Astrocyte (in vitro differentiated cells and primary cell): ENCODE results near the gene AIFM3. TPM values are rescaled to one million over a fixed set of nuclear protein-coding genes. Genes with fewer than 3 reads are reported as not detected.

Experiments
- DNase-seq: peaks from one replicate; pipeline ENCODE4 v3.0.0-alpha.2; 2010; ENCODE audit warnings: low read depth
- FAIRE-seq: peaks from 2 replicates; lab custom pipeline; 2011; peaks lifted over from hg19 to GRCh38; lab: Jason Lieb, UNC
- H2AFZ ChIP-seq: 2 replicates; pipeline ENCODE4 v1.6.0; 2012; ENCODE audit warnings: low read depth, low read length, inconsistent platforms
- H3K27ac ChIP-seq: 2 replicates; pipeline ENCODE4 v1.5.1; 2011; ENCODE audit warnings: low read depth, low read length, inconsistent platforms
- H3K27me3 ChIP-seq: 2 replicates; pipeline ENCODE4 v1.6.0; 2011; ENCODE audit warnings: low read length, inconsistent platforms; ENCODE audit not compliant: insufficient read depth
- H3K36me3 ChIP-seq: 2 replicates; pipeline ENCODE4 v1.5.1; 2011; ENCODE audit warnings: low read length, inconsistent platforms; ENCODE audit not compliant: insufficient read depth
- H3K4me1 ChIP-seq: 2 replicates; pipeline ENCODE4 v1.5.1; 2011; ENCODE audit warnings: low read length, inconsistent platforms; ENCODE audit not compliant: insufficient read depth
- H3K4me2 ChIP-seq: 2 replicates; pipeline ENCODE4 v1.6.0; 2012; ENCODE audit warnings: low read length, inconsistent platforms
- H3K4me3 ChIP-seq: 2 replicates; pipeline ENCODE4 v1.5.1; 2011; ENCODE audit warnings: low read depth, mild to moderate bottlenecking, low read length, inconsistent platforms; ENCODE audit not compliant: insufficient read depth
- H3K79me2 ChIP-seq: 2 replicates; pipeline ENCODE4 v1.6.0; 2012; ENCODE audit warnings: mild to moderate bottlenecking, low read length, inconsistent platforms; ENCODE audit not compliant: insufficient read depth
- H3K9ac ChIP-seq: 2 replicates; pipeline ENCODE4 v1.6.0; 2012; ENCODE audit warnings: mild to moderate bottlenecking, low read length, inconsistent platforms
- H3K9me3 ChIP-seq: 2 replicates; pipeline ENCODE4 v1.5.1; 2012; ENCODE audit warnings: low read depth, mild to moderate bottlenecking, low read length, inconsistent platforms; ENCODE audit not compliant: insufficient read depth
- H4K20me1 ChIP-seq: 2 replicates; pipeline ENCODE4 v1.6.0; 2012; ENCODE audit warnings: low read length, inconsistent platforms; ENCODE audit not compliant: insufficient read depth
- H3K27ac Mint-ChIP-seq: one replicate; pipeline ENCODE4 v1.8.0; 2021; ENCODE audit warnings: mild to moderate bottlenecking, mixed read lengths; ENCODE audit not compliant: unreplicated experiment
- H3K27me3 Mint-ChIP-seq: one replicate; pipeline ENCODE4 v1.8.0; 2021; ENCODE audit warnings: low read depth, mixed read lengths; ENCODE audit not compliant: unreplicated experiment
- H3K36me3 Mint-ChIP-seq: one replicate; pipeline ENCODE4 v1.8.0; 2021; ENCODE audit warnings: low read depth, mixed read lengths; ENCODE audit not compliant: unreplicated experiment
- H3K4me1 Mint-ChIP-seq: one replicate; pipeline ENCODE4 v1.8.0; 2021; ENCODE audit warnings: low read depth, mixed read lengths; ENCODE audit not compliant: unreplicated experiment
- H3K4me3 Mint-ChIP-seq: one replicate; pipeline ENCODE4 v1.8.0; 2021; ENCODE audit warnings: mild to moderate bottlenecking, moderate library complexity, mixed read lengths; ENCODE audit not compliant: unreplicated experiment
- H3K9me3 Mint-ChIP-seq: one replicate; pipeline ENCODE4 v1.8.0; 2021; ENCODE audit warnings: mild to moderate bottlenecking, mixed read lengths; ENCODE audit not compliant: unreplicated experiment
- CTCF ChIP-seq: IDR thresholded peaks from 2 replicates; pipeline ENCODE4 v1.5.1; 2011; ENCODE audit warnings: low read depth, mild to moderate bottlenecking, inconsistent platforms, low read length, moderate library complexity; ENCODE audit not compliant: insufficient read depth
- EZH2 ChIP-seq: IDR thresholded peaks from 2 replicates; pipeline ENCODE4 v1.6.1; 2012; ENCODE audit warnings: mild to moderate bottlenecking, low read length, inconsistent platforms; ENCODE audit not compliant: insufficient read depth
- total RNA-seq: library from RNA; stranded (reverse); gene quantifications from 2 replicates; pipeline ENCODE4 v1.2.1, GENCODE V29; 2021

The AIFM3 gene
- total RNA-seq, 1 donor from 2014 or later, result 0.48 TPM

GRCh38 chr22:20980938-20981722 lies 14.1 kb downstream of the AIFM3 start:
- H3K4me3 Mint-ChIP-seq, result peak overlapping the region; percentile 99
- Histone ChIP-seq H4K20me1 (peaks cover 7% of the 10 kb centered on the region), H3K9ac (peak overlapping the region; percentile 92), H3K79me2 (peaks cover 24% of the 10 kb centered on the region), H3K4me3 (peak overlapping the region; percentile 72), H3K27me3 (no peaks in the 10 kb centered on the region), H3K4me2 (peak overlapping the region; percentile 96), H3K9me3 (peaks cover 5% of the 10 kb centered on the region), H3K36me3 (peaks cover 7% of the 10 kb centered on the region), H2AFZ (peak overlapping the region; percentile 95), H3K27ac (peak overlapping the region; percentile 94), H3K4me1 (peaks cover 12% of the 10 kb centered on the region)
- peak overlapping the region; percentile 75 for H3K27ac Mint-ChIP-seq
- peaks cover 10% of the 10 kb centered on the region for H3K36me3 Mint-ChIP-seq
- TF ChIP-seq EZH2 (no peak), CTCF (no peak)
- peaks cover 10% of the 10 kb centered on the region for H3K27me3 Mint-ChIP-seq
- no peak for FAIRE-seq
- H3K4me1 Mint-ChIP-seq, result peaks cover 2% of the 10 kb centered on the region
- H3K9me3 Mint-ChIP-seq, result peaks cover 9% of the 10 kb centered on the region
- DNase-seq, result no peak

GRCh38 chr22:20981787-20982562 lies 14.9 kb downstream of the AIFM3 start, which contains the start of gene LZTR1:
LZTR1 (plus strand) TSS chr22:20982297; CDS start chr22:20982372, 75 bp downstream.
- H2AFZ ChIP-seq, result peak within 1 kb of the TSS; percentile 95
- DNase-seq (peak; percentile 77), FAIRE-seq (no peak)
- H3K27me3 ChIP-seq, result no peaks in the 10 kb centered on the region
- peaks cover 12% of the 10 kb centered on the region for H3K4me1 ChIP-seq
- H4K20me1 ChIP-seq, result peaks cover 7% of the 10 kb centered on the region
- no peak for TF ChIP-seq EZH2
- TF ChIP-seq CTCF, result peak; percentile 21
- H3K79me2 ChIP-seq, result peaks cover 24% of the 10 kb centered on the region
- H3K36me3 ChIP-seq, result peaks cover 7% of the 10 kb centered on the region
- Mint-ChIP-seq H3K27ac (peak within 1 kb of the TSS; percentile 97), H3K36me3 (peaks cover 10% of the 10 kb centered on the region), H3K27me3 (peaks cover 8% of the 10 kb centered on the region), H3K9me3 (peaks cover 9% of the 10 kb centered on the region), H3K4me1 (peaks cover 2% of the 10 kb centered on the region), H3K4me3 (peak within 1 kb of the TSS; percentile 99)
- peaks cover 5% of the 10 kb centered on the region for H3K9me3 ChIP-seq
- H3K9ac ChIP-seq, result peak within 1 kb of the TSS; percentile 92
- peak within 1 kb of the TSS; percentile 96 for H3K4me2 ChIP-seq
- peak within 1 kb of the TSS; percentile 72 for H3K4me3 ChIP-seq
- peak within 1 kb of the TSS; percentile 94 for H3K27ac ChIP-seq
